ENCODE measurements around the gene PARVB. TPM values are rescaled to one million over a fixed set of nuclear protein-coding genes. Genes with fewer than 3 reads are reported as not detected.

Gene PARVB, protein sequence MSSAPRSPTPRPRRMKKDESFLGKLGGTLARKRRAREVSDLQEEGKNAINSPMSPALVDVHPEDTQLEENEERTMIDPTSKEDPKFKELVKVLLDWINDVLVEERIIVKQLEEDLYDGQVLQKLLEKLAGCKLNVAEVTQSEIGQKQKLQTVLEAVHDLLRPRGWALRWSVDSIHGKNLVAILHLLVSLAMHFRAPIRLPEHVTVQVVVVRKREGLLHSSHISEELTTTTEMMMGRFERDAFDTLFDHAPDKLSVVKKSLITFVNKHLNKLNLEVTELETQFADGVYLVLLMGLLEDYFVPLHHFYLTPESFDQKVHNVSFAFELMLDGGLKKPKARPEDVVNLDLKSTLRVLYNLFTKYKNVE
- 19.9 and 37.9 TPM in 2 replicates for total RNA-seq (2014; rRNA removed; shearing (Covaris generic))

DNA sequence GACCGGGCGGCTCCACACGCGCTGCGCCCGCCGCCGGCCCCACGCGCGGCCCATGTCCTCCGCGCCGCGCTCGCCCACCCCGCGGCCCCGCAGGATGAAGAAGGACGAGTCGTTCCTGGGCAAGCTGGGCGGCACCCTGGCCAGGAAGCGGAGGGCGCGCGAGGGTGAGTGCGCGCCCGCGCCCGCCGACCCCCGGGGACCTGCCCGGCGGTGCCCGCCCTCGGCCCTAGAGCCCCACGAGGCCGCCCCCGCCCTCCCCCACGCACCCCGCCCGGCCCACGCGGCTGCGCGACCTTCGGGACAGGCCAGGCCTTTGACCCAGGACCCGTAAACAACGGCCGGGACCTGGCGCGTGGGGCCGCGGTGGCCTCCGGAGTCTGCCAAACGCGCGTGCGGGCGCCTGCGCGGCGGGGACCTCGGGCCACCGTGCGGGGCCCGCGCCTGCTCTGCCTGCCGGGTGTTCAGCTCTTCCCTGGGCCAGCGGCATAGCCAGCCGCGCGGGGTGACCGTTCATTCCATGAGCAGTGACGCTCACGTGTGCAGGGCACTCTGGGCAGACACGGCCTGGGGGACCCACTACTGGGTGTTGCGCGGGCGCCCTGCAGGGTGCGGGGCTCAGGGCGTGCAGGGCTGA lies at the start of gene PARVB:
Gene PARVB (plus strand): TSS at position 15 of the 634 bp plus-strand sequence. CDS start 38 bp downstream, at position 53.
- Histone ChIP-seq H3K36me3 (replicated peaks; ENCODE audit: control insufficient read depth, insufficient read depth, low read length) (no peaks in the 10 kb centered on the region), H3K27me3 (ENCODE audit: control insufficient read depth, insufficient read depth, low read length) (no peaks in the 10 kb centered on the region), H3K4me3 (ENCODE audit: insufficient read depth, low read depth, low read length) (peak within 1 kb of the TSS; percentile 59)
- DNase-seq, result peak; percentile 81

DNA sequence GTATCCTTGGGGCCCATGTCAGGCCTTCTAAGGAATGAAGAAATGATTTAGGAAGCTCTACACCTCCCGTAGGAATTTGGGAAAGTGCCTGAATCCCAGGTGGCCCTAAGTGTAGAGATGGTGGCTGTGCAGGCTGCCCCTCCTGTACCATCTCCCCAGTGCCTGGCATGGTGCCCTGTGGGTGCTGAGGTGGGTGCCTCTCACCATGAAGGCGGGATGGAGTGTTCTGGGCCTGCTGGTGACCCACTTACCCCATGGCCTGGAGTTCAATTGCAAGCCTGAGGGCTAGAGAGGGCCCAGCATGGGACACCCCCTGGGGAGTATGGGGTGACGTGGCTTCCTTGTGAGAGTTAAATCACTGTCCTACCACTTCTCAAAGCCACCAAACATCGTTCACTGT lies 49.1 kb upstream of the PARVB start:
- Histone ChIP-seq H3K27me3 (ENCODE audit: control insufficient read depth, insufficient read depth, low read length) (no peaks in the 10 kb centered on the region), H3K4me3 (ENCODE audit: insufficient read depth, low read depth, low read length) (no peak overlapping the region), H3K36me3 (replicated peaks; ENCODE audit: control insufficient read depth, insufficient read depth, low read length) (peaks cover 32% of the 10 kb centered on the region)
- DNase-seq, result no peak

DNA sequence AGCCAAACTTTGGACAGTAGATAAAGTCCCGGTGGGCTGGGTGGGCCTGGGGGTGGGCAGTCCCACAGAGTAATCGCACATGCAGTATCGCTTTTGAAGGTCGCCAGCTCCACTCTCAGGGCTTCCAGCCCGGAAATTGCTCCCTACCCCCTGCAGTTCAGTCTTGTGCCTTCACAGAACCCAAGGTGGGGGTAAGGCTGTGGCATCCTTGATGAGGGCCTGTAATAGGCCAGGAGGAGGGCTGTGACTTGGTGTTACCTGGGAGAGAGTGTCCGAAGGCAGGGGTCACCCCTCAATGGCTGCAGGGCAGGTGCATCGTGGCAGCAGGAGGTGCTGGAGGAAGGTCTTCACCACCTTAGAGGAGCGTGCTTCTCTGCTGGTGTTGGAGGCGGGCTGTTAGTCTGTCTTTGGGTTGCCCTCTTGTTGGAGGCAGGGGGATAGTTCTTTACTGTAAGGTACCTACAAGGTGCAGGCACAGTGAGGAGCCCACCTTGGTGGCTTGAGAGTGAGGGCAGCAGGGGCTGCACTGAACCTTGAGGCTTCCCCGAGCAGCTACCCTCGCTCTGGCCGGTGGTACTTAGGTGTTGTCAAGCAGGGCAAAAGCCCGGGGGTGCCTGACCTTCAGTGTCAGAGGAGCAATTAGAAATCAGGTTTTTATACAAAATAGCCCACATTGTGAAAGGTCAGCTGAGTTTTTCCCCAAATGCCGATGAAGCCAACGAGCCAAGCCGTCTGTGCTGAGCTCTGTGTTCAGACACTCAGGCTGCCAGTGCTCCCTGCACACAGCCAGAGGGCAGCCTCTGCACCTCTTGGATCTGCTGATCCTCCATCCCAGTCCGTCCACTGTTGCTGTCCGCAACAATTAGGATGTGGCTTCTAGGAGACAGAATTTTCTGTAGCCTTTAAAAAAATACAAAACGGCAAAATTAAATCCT lies 47.0 kb upstream of the PARVB start:
- Histone ChIP-seq H3K36me3 (replicated peaks; ENCODE audit: control insufficient read depth, insufficient read depth, low read length) (peaks cover 31% of the 10 kb centered on the region), H3K4me3 (ENCODE audit: insufficient read depth, low read depth, low read length) (no peak overlapping the region), H3K27me3 (ENCODE audit: control insufficient read depth, insufficient read depth, low read length) (no peaks in the 10 kb centered on the region)
- DNase-seq, result no peak

DNA sequence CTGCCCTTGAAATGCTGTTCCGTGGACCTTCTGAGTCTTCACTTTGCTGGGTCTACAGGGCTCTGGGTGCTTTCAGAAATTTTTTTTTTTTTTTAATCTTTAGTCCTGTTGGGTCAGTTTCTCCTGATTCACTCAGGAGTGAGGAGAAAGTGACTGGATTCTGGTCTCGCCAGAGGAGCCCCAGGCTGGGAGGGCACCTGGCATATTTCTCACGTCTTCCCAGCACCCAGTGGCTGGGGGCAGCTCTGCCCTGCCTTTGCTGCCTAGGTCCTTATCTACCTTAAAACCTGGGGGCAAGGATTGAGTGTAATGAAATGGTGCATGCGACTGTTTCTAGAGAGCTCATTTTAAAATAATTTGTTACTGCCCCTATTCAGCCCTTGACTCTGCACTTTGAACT lies 45.5 kb upstream of the PARVB start:
- Histone ChIP-seq H3K27me3 (ENCODE audit: control insufficient read depth, insufficient read depth, low read length) (no peaks in the 10 kb centered on the region), H3K4me3 (ENCODE audit: insufficient read depth, low read depth, low read length) (no peak overlapping the region), H3K36me3 (replicated peaks; ENCODE audit: control insufficient read depth, insufficient read depth, low read length) (peaks cover 27% of the 10 kb centered on the region)
- no peak for DNase-seq

DNA sequence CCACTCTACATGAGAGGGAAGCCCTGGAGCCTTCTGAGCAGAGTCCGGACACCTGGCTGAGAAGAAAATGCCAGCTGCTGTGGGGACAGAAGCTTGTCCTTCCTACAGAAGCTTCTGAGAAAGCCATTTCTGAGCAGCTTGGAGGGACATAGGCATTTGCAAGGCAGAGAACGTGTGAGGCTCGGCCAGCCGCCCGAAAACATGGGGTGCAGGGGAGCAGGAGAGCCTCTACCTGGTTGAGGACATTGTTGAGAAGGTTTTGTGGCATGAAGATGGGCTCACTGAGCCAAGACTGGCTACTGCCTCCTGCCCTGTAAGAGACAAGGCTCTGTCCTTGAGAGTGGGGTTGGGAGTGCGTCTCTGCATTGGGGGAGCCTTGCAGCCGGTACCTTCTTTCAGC lies 43.5 kb upstream of the PARVB start:
- H3K27me3 ChIP-seq (ENCODE audit: control insufficient read depth, insufficient read depth, low read length), result no peaks in the 10 kb centered on the region
- H3K4me3 ChIP-seq (ENCODE audit: insufficient read depth, low read depth, low read length), result no peak overlapping the region
- DNase-seq, result no peak
- peaks cover 33% of the 10 kb centered on the region for H3K36me3 ChIP-seq (replicated peaks; ENCODE audit: control insufficient read depth, insufficient read depth, low read length)

DNA sequence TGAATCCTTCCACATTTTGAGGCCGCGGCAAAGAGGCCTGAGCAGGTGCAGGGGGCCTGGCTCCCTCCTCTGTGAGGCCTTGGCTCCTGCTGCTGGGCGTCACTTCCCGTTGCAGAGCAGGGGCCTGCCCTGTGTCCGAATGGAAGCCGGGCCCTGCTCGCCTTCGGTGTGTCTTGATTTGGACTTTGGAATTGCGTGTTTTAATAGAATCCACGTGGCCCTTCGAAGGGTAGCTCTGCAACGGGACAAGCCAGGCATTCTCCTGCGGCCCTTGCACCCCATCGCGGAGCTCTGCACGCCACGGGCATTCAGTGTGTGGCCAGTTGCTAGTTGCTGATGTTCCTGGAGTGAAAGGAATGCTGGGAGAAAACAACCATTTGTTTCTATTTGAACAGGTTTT lies 43.1 kb upstream of the PARVB start:
- Histone ChIP-seq H3K4me3 (ENCODE audit: insufficient read depth, low read depth, low read length) (no peak overlapping the region), H3K36me3 (replicated peaks; ENCODE audit: control insufficient read depth, insufficient read depth, low read length) (peaks cover 32% of the 10 kb centered on the region), H3K27me3 (ENCODE audit: control insufficient read depth, insufficient read depth, low read length) (no peaks in the 10 kb centered on the region)
- DNase-seq, result no peak

DNA sequence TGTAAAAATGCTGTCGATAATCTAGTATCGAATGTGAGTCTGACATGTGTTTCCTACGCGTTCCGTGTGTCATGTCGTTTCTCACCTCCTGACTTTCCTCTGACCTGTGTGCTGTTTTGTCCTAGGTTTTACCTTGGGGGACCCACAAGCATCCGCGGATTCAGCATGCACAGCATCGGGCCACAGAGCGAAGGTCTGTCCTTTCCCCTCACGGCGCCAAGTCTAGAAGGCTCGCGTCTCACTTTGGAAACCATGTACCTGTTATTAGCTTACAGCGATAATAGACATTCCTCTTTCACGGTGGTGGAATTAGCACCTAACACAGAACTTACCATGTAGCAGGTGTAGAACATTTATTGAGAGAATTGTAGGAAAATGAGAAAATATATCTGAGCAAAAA lies 40.3 kb upstream of the PARVB start:
- DNase-seq, result no peak
- Histone ChIP-seq H3K27me3 (ENCODE audit: control insufficient read depth, insufficient read depth, low read length) (no peaks in the 10 kb centered on the region), H3K4me3 (ENCODE audit: insufficient read depth, low read depth, low read length) (no peak overlapping the region), H3K36me3 (replicated peaks; ENCODE audit: control insufficient read depth, insufficient read depth, low read length) (peaks cover 19% of the 10 kb centered on the region)

DNA sequence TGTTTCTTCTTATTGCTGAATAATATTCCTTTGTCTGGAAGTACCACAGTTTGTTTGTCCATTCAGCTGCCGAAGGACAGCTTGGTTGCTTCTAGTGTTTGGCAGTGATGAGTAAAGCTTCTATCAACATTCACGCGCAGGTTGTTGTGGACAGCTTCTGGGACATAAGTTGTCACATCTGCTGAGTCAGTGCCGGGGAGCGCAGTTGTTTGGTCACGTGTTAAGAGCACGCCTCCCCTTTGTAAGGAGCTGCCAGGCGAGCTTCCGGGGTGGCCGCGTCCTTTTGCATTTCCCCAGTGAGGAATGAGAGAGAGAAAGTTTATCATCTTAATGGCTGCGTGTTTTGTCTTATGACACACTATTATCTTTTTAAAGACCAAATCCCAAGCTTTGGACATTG lies 38.6 kb upstream of the PARVB start:
- H3K27me3 ChIP-seq (ENCODE audit: control insufficient read depth, insufficient read depth, low read length), result no peaks in the 10 kb centered on the region
- H3K4me3 ChIP-seq (ENCODE audit: insufficient read depth, low read depth, low read length), result no peak overlapping the region
- H3K36me3 ChIP-seq (replicated peaks; ENCODE audit: control insufficient read depth, insufficient read depth, low read length), result peaks cover 15% of the 10 kb centered on the region
- no peak for DNase-seq

DNA sequence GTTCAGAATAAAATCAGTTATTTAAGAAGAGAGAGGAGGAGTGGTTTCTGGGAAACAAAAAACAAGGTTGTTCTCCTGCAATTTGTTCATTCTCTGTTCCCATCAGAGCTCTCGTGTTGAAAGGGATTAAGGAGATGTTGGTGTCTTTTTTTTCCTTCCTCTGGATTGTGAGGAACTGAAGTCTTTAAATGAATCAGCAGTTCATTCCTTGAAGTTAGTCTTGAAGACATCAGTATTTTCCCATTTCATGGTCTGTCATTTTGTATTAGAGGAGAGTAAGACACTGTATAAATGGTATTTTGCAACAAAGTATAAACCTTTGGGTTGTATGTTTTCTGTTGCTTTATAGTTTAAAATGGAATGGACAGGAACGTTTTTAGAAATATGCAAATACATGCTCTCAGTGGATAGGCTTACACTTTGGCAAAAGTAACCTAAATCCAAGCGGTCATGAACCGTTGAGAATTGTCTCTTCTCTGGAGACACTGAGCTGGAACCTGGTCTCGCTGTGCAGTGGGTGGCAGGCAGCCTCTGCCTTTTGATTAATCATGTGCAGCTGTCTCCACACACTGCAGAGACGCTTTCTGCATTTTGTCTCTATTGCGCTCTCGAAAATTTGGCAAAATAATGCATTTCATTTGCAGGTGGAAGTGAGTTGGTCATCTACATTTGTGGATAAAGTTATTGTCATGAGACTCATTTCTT lies 35.8 kb upstream of the PARVB start:
- DNase-seq, result no peak
- peaks cover 18% of the 10 kb centered on the region for H3K36me3 ChIP-seq (replicated peaks; ENCODE audit: control insufficient read depth, insufficient read depth, low read length)
- no peaks in the 10 kb centered on the region for H3K27me3 ChIP-seq (ENCODE audit: control insufficient read depth, insufficient read depth, low read length)
- no peak overlapping the region for H3K4me3 ChIP-seq (ENCODE audit: insufficient read depth, low read depth, low read length)

DNA sequence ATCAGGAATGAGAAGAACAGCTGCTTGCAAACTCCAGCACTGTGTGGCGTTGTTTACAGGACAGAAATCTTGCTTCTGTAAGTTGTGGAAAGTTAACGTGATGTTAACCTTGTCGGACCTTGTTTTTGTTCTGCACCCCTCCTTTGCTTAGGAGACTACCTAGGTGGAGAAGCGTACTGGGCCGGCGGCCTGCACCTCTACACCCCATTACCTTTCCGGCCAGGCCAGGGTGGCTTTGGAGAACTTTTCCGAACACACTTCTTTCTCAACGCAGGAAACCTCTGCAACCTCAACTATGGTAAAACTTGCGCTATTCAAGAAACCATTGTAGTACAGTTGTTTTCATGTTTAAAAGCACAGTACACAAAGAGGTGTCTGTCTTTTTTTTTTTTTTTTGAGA lies 35.1 kb upstream of the PARVB start:
- no peaks in the 10 kb centered on the region for H3K27me3 ChIP-seq (ENCODE audit: control insufficient read depth, insufficient read depth, low read length)
- DNase-seq, result no peak
- no peak overlapping the region for H3K4me3 ChIP-seq (ENCODE audit: insufficient read depth, low read depth, low read length)
- H3K36me3 ChIP-seq (replicated peaks; ENCODE audit: control insufficient read depth, insufficient read depth, low read length), result peaks cover 15% of the 10 kb centered on the region

DNA sequence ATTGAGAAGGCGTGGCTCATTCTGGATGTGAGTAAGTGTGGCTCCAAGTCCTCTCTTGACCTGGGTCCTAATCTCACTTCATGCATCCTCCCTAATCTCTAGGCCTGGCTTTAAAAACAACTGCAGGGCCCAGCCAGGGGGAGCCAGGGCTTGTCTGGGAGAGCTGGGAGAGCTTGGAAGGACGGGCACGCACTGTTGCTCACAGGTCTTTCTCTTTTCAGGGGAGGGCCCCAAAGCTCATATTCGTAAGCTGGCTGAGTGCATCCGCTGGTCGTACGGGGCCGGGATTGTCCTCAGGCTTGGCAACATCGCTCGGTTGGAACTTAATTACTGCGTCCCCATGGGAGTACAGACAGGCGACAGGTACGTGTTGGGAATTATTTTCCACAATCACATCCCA lies 34.1 kb upstream of the PARVB start:
- peaks cover 21% of the 10 kb centered on the region for H3K36me3 ChIP-seq (replicated peaks; ENCODE audit: control insufficient read depth, insufficient read depth, low read length)
- H3K4me3 ChIP-seq (ENCODE audit: insufficient read depth, low read depth, low read length), result no peak overlapping the region
- no peak for DNase-seq
- H3K27me3 ChIP-seq (ENCODE audit: control insufficient read depth, insufficient read depth, low read length), result no peaks in the 10 kb centered on the region

DNA sequence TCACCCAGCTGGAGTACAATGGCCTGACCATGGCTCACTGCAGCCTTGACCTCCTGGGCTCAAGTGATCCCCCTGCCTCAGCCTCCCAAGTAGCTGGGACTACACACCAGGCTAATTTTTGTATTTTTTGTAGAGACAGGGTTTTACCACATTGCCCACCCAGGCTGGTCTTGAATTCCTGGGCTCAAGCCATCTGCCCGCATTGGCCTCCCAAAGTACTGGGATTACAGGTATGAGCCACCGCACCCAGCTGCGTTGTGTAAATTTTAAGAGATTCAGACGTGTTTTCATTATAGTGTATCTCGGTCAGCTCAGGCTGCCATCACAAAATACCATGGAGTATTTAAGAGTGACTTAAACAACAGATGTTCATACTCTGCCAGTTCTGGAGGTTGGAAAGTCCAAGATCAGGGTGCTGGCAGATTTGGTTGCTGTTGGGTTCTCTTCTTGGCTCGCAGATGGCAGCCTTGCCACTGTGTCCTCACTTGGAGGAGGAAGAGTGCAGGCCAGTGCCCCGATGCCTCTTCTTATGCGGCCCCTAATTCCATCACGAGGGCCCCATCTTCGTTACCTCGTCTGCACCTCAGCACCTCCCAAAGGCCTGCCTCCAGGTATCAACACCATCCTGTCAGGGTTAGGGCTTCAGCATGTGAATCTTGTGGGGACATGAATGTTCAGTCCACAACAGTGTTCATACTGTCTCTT lies 32.6 kb upstream of the PARVB start:
- DNase-seq, result no peak
- peaks cover 20% of the 10 kb centered on the region for H3K36me3 ChIP-seq (replicated peaks; ENCODE audit: control insufficient read depth, insufficient read depth, low read length)
- no peaks in the 10 kb centered on the region for H3K27me3 ChIP-seq (ENCODE audit: control insufficient read depth, insufficient read depth, low read length)
- no peak overlapping the region for H3K4me3 ChIP-seq (ENCODE audit: insufficient read depth, low read depth, low read length)

DNA sequence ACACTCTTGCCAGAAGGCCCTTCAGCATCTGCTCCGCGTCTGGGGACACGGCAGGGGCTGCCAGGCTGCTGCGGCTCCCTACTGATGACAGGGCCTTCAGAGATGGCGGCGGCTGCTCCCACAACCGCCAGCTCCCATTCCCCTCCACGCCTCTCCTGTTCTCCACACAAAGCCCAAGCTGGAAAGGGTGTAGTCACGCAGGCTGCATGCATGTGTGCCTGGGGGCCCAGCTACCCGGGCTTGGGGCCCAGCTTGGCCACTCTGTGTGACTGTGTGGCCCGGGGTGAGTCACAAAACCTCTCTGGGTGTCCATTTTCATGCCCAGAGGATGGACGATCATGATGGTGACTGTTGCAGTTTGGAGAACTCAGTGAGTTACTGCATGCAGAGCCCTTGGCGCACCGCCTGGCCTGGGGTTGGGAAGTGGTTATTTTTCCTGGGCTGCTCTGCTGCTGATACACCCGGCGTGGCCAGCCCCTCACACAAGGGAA lies 31.7 kb upstream of the PARVB start:
- H3K4me3 ChIP-seq (ENCODE audit: insufficient read depth, low read depth, low read length), result no peak overlapping the region
- no peak for DNase-seq
- no peaks in the 10 kb centered on the region for H3K27me3 ChIP-seq (ENCODE audit: control insufficient read depth, insufficient read depth, low read length)
- peaks cover 21% of the 10 kb centered on the region for H3K36me3 ChIP-seq (replicated peaks; ENCODE audit: control insufficient read depth, insufficient read depth, low read length)

Data from H7 (cell line).